ENCODE results near the gene SPTLC2. TPM values are rescaled to one million over a fixed set of nuclear protein-coding genes. Genes with fewer than 3 reads are reported as not detected.

Gene SPTLC2
- total and polyA plus RNA-seq, 2 of the 13 experiments (the other 11 are each of a cell fraction or from before 2014, with no cell fraction given): 17.4 to 17.5 TPM

DNA sequence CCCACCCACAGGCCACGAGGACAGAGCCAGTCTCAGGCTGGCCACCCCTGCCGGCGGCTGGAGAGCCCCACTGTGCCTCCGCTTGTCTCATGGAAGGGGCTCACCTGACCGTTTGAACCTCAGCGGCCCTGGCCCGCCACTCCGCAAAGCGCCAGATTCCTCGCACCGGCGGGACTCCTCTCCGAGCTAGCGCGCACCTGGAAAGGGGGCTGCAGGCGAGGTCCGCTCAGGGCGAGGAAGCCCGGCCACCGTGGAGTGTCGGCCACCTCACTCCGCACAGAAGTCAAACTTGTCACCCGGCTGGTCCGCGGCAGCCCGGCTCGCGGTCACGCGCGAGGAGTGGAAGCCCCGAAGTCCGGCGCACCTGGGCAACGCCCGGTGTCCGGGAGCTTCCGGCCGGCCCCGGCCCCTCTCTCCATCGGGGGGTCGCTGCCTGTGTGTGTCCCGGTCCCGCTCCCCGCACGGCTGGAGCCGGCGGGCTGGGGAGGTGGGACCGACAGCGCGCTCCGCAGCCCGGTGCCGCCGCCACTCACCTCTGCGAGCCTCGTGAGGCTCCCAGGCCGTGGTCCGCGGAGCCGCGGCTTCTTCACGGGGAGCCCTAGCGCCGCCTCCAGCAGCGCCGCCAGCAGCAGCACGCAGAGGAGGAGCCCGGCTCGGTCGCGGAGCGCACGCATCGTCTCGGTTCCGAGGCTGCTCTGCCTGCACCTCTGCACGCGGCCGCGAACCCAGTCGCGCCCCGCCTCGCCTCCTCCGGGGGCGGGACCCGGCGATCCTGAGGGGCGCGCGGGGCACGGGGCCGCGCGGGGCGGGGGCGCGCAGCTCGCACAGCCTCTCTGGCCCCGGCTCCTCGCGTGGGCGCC lies 118.1 kb downstream of the SPTLC2 start, which contains the start of gene ISM2 (continued):
- TF ChIP-seq CBX2 (IDR thresholded peaks at IDR 0.05; ENCODE audit: low read depth, low read length) (no peak), CBX2 (CRISPR knock-in tag; IDR thresholded peaks at IDR 0.05; ENCODE audit: low read depth) (no peak), MEIS1 (CRISPR knock-in tag; IDR thresholded peaks at IDR 0.05; ENCODE audit: borderline replicate concordance) (no peak), ZNF772 (CRISPR knock-in tag; IDR thresholded peaks at IDR 0.05) (peak; percentile 48; the same call in 1 of the 2 replicates), GFI1 (CRISPR knock-in tag; IDR thresholded peaks at IDR 0.05; ENCODE audit: borderline replicate concordance) (no peak; the same call in 1 of the 2 replicates), ZNF160 (CRISPR knock-in tag; IDR thresholded peaks at IDR 0.05) (no peak; the same call in 1 of the 2 replicates), PCBP2 (optimal IDR thresholded peaks at IDR 0.05; ENCODE audit: low read depth, low read length, poor library complexity, severe bottlenecking) (no peak), ZNF343 (CRISPR knock-in tag; IDR thresholded peaks at IDR 0.05) (peak; percentile 65; the same call in 1 of the 2 replicates), DR1 (CRISPR knock-in tag; IDR thresholded peaks at IDR 0.05) (no peak), TBX2 (CRISPR knock-in tag; IDR thresholded peaks at IDR 0.05; ENCODE audit: borderline replicate concordance) (peak; percentile 68; the same call in 1 of the 2 replicates), KLF12 (CRISPR knock-in tag; IDR thresholded peaks at IDR 0.05; ENCODE audit: borderline replicate concordance) (peak; percentile 61; the same call in 1 of the 2 replicates), MBNL3 (CRISPR knock-in tag; conservative IDR thresholded peaks at IDR 0.05) (no peak)
- TF ChIP-seq, protein P1, sequence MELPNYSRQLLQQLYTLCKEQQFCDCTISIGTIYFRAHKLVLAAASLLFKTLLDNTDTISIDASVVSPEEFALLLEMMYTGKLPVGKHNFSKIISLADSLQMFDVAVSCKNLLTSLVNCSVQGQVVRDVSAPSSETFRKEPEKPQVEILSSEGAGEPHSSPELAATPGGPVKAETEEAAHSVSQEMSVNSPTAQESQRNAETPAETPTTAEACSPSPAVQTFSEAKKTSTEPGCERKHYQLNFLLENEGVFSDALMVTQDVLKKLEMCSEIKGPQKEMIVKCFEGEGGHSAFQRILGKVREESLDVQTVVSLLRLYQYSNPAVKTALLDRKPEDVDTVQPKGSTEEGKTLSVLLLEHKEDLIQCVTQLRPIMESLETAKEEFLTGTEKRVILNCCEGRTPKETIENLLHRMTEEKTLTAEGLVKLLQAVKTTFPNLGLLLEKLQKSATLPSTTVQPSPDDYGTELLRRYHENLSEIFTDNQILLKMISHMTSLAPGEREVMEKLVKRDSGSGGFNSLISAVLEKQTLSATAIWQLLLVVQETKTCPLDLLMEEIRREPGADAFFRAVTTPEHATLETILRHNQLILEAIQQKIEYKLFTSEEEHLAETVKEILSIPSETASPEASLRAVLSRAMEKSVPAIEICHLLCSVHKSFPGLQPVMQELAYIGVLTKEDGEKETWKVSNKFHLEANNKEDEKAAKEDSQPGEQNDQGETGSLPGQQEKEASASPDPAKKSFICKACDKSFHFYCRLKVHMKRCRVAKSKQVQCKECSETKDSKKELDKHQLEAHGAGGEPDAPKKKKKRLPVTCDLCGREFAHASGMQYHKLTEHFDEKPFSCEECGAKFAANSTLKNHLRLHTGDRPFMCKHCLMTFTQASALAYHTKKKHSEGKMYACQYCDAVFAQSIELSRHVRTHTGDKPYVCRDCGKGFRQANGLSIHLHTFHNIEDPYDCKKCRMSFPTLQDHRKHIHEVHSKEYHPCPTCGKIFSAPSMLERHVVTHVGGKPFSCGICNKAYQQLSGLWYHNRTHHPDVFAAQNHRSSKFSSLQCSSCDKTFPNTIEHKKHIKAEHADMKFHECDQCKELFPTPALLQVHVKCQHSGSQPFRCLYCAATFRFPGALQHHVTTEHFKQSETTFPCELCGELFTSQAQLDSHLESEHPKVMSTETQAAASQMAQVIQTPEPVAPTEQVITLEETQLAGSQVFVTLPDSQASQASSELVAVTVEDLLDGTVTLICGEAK (IDR thresholded peaks at IDR 0.05): no peak
- TF ChIP-seq, protein P1 (CRISPR knock-in tag; IDR thresholded peaks at IDR 0.05): peak; percentile 29; the same call in 1 of the 2 replicates
- TF ChIP-seq, protein P2, sequence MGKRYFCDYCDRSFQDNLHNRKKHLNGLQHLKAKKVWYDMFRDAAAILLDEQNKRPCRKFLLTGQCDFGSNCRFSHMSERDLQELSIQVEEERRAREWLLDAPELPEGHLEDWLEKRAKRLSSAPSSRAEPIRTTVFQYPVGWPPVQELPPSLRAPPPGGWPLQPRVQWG (CRISPR knock-in tag; IDR thresholded peaks at IDR 0.05; ENCODE audit: borderline replicate concordance, low read depth): no peak
- TF ChIP-seq, protein P3, sequence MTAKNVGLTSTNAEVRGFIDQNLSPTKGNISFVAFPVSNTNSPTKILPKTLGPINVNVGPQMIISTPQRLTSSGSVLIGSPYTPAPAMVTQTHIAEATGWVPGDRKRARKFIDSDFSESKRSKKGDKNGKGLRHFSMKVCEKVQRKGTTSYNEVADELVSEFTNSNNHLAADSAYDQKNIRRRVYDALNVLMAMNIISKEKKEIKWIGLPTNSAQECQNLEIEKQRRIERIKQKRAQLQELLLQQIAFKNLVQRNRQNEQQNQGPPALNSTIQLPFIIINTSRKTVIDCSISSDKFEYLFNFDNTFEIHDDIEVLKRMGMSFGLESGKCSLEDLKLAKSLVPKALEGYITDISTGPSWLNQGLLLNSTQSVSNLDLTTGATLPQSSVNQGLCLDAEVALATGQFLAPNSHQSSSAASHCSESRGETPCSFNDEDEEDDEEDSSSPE (CRISPR knock-in tag; IDR thresholded peaks at IDR 0.05): peak; percentile 30; the same call in 1 of the 2 replicates
- TF ChIP-seq, protein P4, sequence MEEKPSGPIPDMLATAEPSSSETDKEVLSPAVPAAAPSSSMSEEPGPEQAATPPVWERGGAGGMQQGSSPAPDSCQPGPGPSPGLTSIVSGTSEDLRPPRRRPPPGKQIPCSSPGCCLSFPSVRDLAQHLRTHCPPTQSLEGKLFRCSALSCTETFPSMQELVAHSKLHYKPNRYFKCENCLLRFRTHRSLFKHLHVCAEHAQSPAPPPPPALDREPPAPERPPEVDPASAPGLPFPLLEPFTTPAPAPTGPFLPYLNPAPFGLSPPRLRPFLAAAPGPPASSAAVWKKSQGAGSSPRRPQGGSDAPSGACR (CRISPR knock-in tag; IDR thresholded peaks at IDR 0.05): no peak; the same call in 1 of the 2 replicates
